Neural cell (in vitro differentiated cells): ENCODE results near the gene GABBR2. TPM values are rescaled to one million over a fixed set of nuclear protein-coding genes. Genes with fewer than 3 reads are reported as not detected.

Experiments used
- H2AFZ ChIP-seq: fragments of 200-600, 300-800 bp; sonication (generic), shearing (Covaris generic); 2 replicates; pipeline ENCODE4 v1.6.0; 2014; ENCODE audit warnings: low read depth, mild to moderate bottlenecking, antibody characterized with exemption, low read length, moderate library complexity
- H3F3A ChIP-seq: fragments of 200-600 bp; shearing (Covaris generic); 2 replicates; pipeline ENCODE4 v1.6.1; 2016; ENCODE audit warnings: mild to moderate bottlenecking, moderate library complexity, mixed read lengths, antibody characterized with exemption, low read length; ENCODE audit not compliant: insufficient read depth, poor library complexity, severe bottlenecking
- H3K27ac ChIP-seq: fragments of 200-600, 300-800 bp; sonication (generic), shearing (Covaris generic); 2 replicates; pipeline ENCODE4 v1.5.1; 2014; ENCODE audit warnings: mild to moderate bottlenecking, low read length, moderate library complexity
- H3K27me3 ChIP-seq: fragments of 300-800, 200-600 bp; sonication (generic), shearing (Covaris generic); 2 replicates; pipeline ENCODE4 v1.6.0; 2014; ENCODE audit warnings: mild to moderate bottlenecking, low read depth, low read length, moderate library complexity; ENCODE audit not compliant: insufficient read depth
- H3K36me3 ChIP-seq: fragments of 300-800, 200-600 bp; sonication (generic), shearing (Covaris generic); 2 replicates; pipeline ENCODE4 v1.5.1; 2014; ENCODE audit warnings: mild to moderate bottlenecking, antibody characterized with exemption, low read length, moderate library complexity; ENCODE audit not compliant: insufficient read depth
- H3K4me2 ChIP-seq: fragments of 300-800, 200-600 bp; sonication (generic), shearing (Covaris generic); 2 replicates; pipeline ENCODE4 v1.6.0; 2014; ENCODE audit warnings: mild to moderate bottlenecking, low read length
- H3K4me3 ChIP-seq: fragments of 300-800, 200-600 bp; sonication (generic), shearing (Covaris generic); 2 replicates; pipeline ENCODE4 v1.5.1; 2014; ENCODE audit warnings: mild to moderate bottlenecking, low read length, moderate library complexity
- H3K79me2 ChIP-seq: fragments of 200-600 bp; shearing (Covaris generic); replicated peaks from 2 replicates; pipeline ENCODE4 v1.6.0; 2014; ENCODE audit warnings: mild to moderate bottlenecking, low read length, moderate library complexity; ENCODE audit not compliant: insufficient read depth
- H3K9ac ChIP-seq: fragments of 300-800, 200-600 bp; sonication (generic), shearing (Covaris generic); 2 replicates; pipeline ENCODE4 v1.6.1; 2016; ENCODE audit warnings: mild to moderate bottlenecking, low read length, mixed read lengths
- H3K9me2 ChIP-seq: fragments of 200-600 bp; shearing (Covaris generic); 2 replicates; pipeline ENCODE4 v1.6.1; 2016; ENCODE audit warnings: mild to moderate bottlenecking, low read length, mixed read lengths; ENCODE audit not compliant: insufficient read depth
- H3K9me3 ChIP-seq: fragments of 200-600, 300-800 bp; sonication (generic), shearing (Covaris generic); 2 replicates; pipeline ENCODE4 v1.6.1; 2016; ENCODE audit warnings: mild to moderate bottlenecking, mixed run types, low read length, moderate library complexity, mixed read lengths
- H4K20me1 ChIP-seq: fragments of 200-600 bp; shearing (Covaris generic); 2 replicates; pipeline ENCODE4 v1.6.1; 2016; ENCODE audit warnings: mild to moderate bottlenecking, mixed run types; ENCODE audit not compliant: insufficient read depth
- EP300 ChIP-seq: fragments of 450-650 bp; conservative IDR thresholded peaks from 2 replicates; pipeline ENCODE4 v1.6.1; 2014; ENCODE audit warnings: antibody characterized with exemption, mild to moderate bottlenecking, moderate library complexity; ENCODE audit not compliant: poor library complexity, severe bottlenecking
- EZH2 ChIP-seq: fragments of 200-600, 300-800 bp; shearing (Covaris generic), sonication (generic); IDR thresholded peaks from 2 replicates; pipeline ENCODE4 v1.6.1; 2014; ENCODE audit warnings: antibody characterized with exemption, low read length, borderline replicate concordance, mild to moderate bottlenecking; ENCODE audit not compliant: insufficient read depth, poor library complexity, severe bottlenecking
- MXI1 ChIP-seq: fragments of 450-650 bp; conservative IDR thresholded peaks from 2 replicates; pipeline ENCODE4 v1.6.1; 2014; ENCODE audit warnings: antibody characterized with exemption, mild to moderate bottlenecking; ENCODE audit not compliant: poor library complexity, severe bottlenecking
- POLR2AphosphoS5 ChIP-seq: IDR thresholded peaks from 2 replicates; pipeline ENCODE4 v1.6.1; 2012
- RAD21 ChIP-seq: fragments of 450-650 bp; conservative IDR thresholded peaks from 2 replicates; pipeline ENCODE4 v1.6.1; 2014; ENCODE audit warnings: antibody characterized with exemption, mild to moderate bottlenecking, moderate library complexity
- SMC3 ChIP-seq: fragments of 450-650 bp; conservative IDR thresholded peaks from 2 replicates; pipeline ENCODE4 v1.6.1; 2014; ENCODE audit warnings: antibody characterized with exemption, mild to moderate bottlenecking, moderate library complexity; ENCODE audit not compliant: poor library complexity
- TAF1 ChIP-seq: IDR thresholded peaks from 2 replicates; pipeline ENCODE4 v1.6.1; 2012; ENCODE audit warnings: low read depth
- polyA plus RNA-seq: library from polyadenylated mRNA; depleted of rRNA; stranded (reverse); fragments of >200 nt; gene quantifications from 2 replicates; pipeline ENCODE4 v1.2.3, GENCODE V29; 2014
- TF ChIP-seq, protein P1 (sequence below): fragments of 450-650 bp; IDR thresholded peaks from 2 replicates; pipeline ENCODE4 v1.5.1; 2014; ENCODE audit warnings: antibody characterized with exemption, mild to moderate bottlenecking, moderate library complexity; ENCODE audit not compliant: poor library complexity, severe bottlenecking
- TF ChIP-seq, protein P2 (sequence below): IDR thresholded peaks from 2 replicates; pipeline ENCODE4 v1.6.1; 2012; ENCODE audit warnings: borderline replicate concordance

GABBR2 gene
- polyA plus RNA-seq, 1 donor from 2014 or later, result 7.1 TPM

DNA sequence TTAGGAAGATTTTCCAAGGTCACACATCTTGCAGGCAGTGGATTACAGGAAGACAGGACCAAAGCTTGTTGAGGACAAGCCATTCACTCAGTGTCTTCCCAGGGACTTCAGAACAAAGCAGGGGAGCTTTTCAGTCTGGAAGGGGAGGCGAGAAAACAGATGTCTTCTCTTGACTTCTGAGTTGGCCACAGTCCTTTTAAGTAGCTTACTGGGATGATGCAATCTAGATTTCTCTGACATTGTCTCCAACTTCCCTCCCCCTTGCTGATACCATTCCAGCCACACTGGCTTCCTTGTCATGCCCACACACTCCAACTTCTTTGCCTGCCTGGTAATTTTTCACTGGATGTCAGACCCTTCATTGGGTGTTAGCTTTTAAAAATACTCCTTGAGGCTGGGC is 279.1 kb downstream of the GABBR2 start:
- H3K27me3 ChIP-seq, result no peaks in the 10 kb centered on the region
- H4K20me1 ChIP-seq, result no peaks in the 10 kb centered on the region
- H3K27ac ChIP-seq, result no peak overlapping the region
- no peaks in the 10 kb centered on the region for H3K79me2 ChIP-seq
- no peak overlapping the region for H2AFZ ChIP-seq
- H3K4me3 ChIP-seq, result no peak overlapping the region
- no peak overlapping the region for H3K9ac ChIP-seq
- H3K9me3 ChIP-seq, result no peaks in the 10 kb centered on the region
- TF ChIP-seq TAF1 (no peak), SMC3 (no peak), EP300 (no peak), RAD21 (no peak), MXI1 (no peak), POLR2AphosphoS5 (no peak), EZH2 (no peak)
- TF ChIP-seq, protein P1, sequence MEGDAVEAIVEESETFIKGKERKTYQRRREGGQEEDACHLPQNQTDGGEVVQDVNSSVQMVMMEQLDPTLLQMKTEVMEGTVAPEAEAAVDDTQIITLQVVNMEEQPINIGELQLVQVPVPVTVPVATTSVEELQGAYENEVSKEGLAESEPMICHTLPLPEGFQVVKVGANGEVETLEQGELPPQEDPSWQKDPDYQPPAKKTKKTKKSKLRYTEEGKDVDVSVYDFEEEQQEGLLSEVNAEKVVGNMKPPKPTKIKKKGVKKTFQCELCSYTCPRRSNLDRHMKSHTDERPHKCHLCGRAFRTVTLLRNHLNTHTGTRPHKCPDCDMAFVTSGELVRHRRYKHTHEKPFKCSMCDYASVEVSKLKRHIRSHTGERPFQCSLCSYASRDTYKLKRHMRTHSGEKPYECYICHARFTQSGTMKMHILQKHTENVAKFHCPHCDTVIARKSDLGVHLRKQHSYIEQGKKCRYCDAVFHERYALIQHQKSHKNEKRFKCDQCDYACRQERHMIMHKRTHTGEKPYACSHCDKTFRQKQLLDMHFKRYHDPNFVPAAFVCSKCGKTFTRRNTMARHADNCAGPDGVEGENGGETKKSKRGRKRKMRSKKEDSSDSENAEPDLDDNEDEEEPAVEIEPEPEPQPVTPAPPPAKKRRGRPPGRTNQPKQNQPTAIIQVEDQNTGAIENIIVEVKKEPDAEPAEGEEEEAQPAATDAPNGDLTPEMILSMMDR, result no peak
- TF ChIP-seq, protein P2, sequence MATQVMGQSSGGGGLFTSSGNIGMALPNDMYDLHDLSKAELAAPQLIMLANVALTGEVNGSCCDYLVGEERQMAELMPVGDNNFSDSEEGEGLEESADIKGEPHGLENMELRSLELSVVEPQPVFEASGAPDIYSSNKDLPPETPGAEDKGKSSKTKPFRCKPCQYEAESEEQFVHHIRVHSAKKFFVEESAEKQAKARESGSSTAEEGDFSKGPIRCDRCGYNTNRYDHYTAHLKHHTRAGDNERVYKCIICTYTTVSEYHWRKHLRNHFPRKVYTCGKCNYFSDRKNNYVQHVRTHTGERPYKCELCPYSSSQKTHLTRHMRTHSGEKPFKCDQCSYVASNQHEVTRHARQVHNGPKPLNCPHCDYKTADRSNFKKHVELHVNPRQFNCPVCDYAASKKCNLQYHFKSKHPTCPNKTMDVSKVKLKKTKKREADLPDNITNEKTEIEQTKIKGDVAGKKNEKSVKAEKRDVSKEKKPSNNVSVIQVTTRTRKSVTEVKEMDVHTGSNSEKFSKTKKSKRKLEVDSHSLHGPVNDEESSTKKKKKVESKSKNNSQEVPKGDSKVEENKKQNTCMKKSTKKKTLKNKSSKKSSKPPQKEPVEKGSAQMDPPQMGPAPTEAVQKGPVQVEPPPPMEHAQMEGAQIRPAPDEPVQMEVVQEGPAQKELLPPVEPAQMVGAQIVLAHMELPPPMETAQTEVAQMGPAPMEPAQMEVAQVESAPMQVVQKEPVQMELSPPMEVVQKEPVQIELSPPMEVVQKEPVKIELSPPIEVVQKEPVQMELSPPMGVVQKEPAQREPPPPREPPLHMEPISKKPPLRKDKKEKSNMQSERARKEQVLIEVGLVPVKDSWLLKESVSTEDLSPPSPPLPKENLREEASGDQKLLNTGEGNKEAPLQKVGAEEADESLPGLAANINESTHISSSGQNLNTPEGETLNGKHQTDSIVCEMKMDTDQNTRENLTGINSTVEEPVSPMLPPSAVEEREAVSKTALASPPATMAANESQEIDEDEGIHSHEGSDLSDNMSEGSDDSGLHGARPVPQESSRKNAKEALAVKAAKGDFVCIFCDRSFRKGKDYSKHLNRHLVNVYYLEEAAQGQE, result no peak
- H3F3A ChIP-seq, result no peaks in the 10 kb centered on the region
- no peak overlapping the region for H3K4me2 ChIP-seq
- no peaks in the 10 kb centered on the region for H3K9me2 ChIP-seq
- H3K36me3 ChIP-seq, result no peaks in the 10 kb centered on the region

DNA sequence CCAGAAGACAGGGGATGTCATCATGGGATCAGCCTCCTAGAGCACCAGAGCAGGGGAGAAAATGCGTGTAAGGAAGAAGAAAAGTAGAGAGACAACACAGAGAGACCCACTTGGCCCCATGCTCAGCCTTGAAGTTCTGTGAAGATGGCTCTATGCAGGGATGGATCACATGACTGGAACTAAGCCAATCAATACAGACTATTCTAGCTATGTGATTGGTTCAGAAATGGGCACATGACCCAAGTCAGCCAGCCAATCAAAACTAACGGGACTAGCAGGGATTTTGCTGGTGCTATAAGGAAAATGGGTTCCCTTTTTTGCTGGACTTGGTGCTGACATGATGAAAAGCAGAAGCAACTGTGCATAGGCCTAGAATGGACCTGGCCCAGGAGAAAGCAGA is 280.3 kb downstream of the GABBR2 start:
- Histone ChIP-seq H3K79me2 (no peaks in the 10 kb centered on the region), H3K36me3 (no peaks in the 10 kb centered on the region), H2AFZ (no peak overlapping the region), H4K20me1 (no peaks in the 10 kb centered on the region), H3K9me3 (no peaks in the 10 kb centered on the region), H3F3A (no peaks in the 10 kb centered on the region), H3K27ac (no peak overlapping the region), H3K9me2 (no peaks in the 10 kb centered on the region), H3K4me3 (no peak overlapping the region), H3K4me2 (no peak overlapping the region), H3K27me3 (no peaks in the 10 kb centered on the region), H3K9ac (no peak overlapping the region)
- TF ChIP-seq EZH2 (no peak), TAF1 (no peak), SMC3 (no peak), POLR2AphosphoS5 (no peak), MXI1 (no peak), RAD21 (no peak), EP300 (no peak)
- TF ChIP-seq, protein P2, result no peak
- TF ChIP-seq, protein P1, result no peak
